ENCODE data around the gene EPB41L2. TPM values are rescaled to one million over a fixed set of nuclear protein-coding genes. Genes with fewer than 3 reads are reported as not detected.
"Not testable (repeated sequence)": the region's sequence is repeated elsewhere in the genome, so short reads cannot be mapped to it uniquely, and the experiment has no call there.

Gene EPB41L2
- total RNA-seq, 1 experiment from 2014 or later: 181 TPM

DNA sequence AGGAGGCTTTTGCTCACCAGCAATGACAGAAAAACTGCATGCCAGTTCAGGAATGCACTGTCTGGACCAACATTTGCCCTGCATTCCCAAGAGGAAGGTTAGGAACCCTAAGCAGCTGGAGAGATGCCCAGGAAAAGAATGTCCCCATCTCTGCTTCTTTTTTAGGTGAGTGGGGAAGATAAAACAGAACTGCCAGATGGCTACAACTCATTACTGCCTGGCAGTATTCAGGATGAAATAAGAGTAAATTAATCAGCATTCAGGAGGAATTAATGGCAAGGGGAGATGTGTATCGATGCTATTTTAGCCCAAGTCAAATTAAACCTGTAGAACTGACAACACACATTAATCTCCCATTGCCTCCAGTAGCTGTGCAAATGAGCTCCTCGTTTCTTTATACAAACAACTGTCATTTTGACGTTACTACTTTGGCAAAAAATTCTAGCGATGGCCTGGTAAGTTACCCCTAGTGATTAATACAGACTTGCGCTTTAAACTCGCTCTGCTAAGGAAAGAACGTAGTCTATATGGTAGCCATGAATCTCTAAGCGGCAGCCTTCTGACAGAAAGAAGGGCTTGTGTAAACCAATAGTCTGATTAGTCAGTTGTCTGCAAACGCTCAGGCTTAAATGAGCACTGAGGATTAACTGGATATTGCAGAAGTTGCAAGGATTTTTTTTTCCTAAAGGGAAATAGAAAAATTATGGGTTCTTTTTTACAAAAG, 252.6 kb downstream of the EPB41L2 start:
- Histone ChIP-seq H3K4me3 (ENCODE audit: low read depth, low read length, poor library complexity, severe bottlenecking) (no peak overlapping the region), H3K36me3 (ENCODE audit: insufficient read depth, low read length, poor library complexity, severe bottlenecking) (no peaks in the 10 kb centered on the region), H3K27ac (ENCODE audit: low read depth, low read length, poor library complexity, severe bottlenecking) (no peak overlapping the region), H3K27me3 (replicated peaks; ENCODE audit: insufficient read depth, low read depth, low read length, poor library complexity) (no peaks in the 10 kb centered on the region), H3K4me1 (ENCODE audit: insufficient read depth, low read length, poor library complexity, severe bottlenecking) (no peaks in the 10 kb centered on the region), H3K9me3 (ENCODE audit: low read depth, low read length, poor library complexity, severe bottlenecking) (no peaks in the 10 kb centered on the region)
- CTCF ChIA-PET: no interaction called here
- POLR2A ChIA-PET (ENCODE audit: low non-redundant PET): no interaction called here
- no peak for DNase-seq (ENCODE audit: low spot score)
- TF ChIP-seq, protein P1, sequence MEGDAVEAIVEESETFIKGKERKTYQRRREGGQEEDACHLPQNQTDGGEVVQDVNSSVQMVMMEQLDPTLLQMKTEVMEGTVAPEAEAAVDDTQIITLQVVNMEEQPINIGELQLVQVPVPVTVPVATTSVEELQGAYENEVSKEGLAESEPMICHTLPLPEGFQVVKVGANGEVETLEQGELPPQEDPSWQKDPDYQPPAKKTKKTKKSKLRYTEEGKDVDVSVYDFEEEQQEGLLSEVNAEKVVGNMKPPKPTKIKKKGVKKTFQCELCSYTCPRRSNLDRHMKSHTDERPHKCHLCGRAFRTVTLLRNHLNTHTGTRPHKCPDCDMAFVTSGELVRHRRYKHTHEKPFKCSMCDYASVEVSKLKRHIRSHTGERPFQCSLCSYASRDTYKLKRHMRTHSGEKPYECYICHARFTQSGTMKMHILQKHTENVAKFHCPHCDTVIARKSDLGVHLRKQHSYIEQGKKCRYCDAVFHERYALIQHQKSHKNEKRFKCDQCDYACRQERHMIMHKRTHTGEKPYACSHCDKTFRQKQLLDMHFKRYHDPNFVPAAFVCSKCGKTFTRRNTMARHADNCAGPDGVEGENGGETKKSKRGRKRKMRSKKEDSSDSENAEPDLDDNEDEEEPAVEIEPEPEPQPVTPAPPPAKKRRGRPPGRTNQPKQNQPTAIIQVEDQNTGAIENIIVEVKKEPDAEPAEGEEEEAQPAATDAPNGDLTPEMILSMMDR (conservative IDR thresholded peaks at IDR 0.05; ENCODE audit: low read depth, low read length): no peak
- TF ChIP-seq EZH2 (IDR thresholded peaks at IDR 0.05; ENCODE audit: borderline replicate concordance, low read depth, low read length, poor library complexity, severe bottlenecking): no peak
- no TSS peak for BruUV-seq (replicated peaks)
- intact Hi-C loops (cut with micrococcal nuclease; ENCODE audit: unreplicated experiment): no loop called here

DNA sequence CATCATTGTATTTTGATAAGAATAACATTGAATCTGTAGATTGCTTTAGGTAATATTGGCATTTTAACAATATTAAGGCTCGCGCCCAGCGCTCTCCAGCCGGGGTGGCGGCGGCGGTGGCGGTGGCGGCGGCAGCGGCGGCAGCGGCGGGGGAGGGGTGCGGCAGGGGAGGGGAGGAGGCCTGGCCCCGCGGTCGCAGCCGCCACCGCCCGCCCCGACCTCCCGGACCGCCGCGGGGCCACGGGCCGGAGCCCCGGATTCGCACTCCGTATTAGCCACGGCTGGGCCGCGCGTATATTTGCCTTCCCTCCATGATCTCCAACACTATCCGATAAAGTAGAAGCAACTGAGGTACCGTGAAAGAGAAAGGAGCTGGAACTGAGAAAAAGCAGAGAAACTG, 261.7 kb downstream of the EPB41L2 start:
- H3K4me3 ChIP-seq (ENCODE audit: low read depth, low read length, poor library complexity, severe bottlenecking); intact Hi-C loops (cut with micrococcal nuclease; ENCODE audit: unreplicated experiment); DNase-seq (ENCODE audit: low spot score); CTCF ChIA-PET; H3K4me1 ChIP-seq (ENCODE audit: insufficient read depth, low read length, poor library complexity, severe bottlenecking); POLR2A ChIA-PET (ENCODE audit: low non-redundant PET); H3K27ac ChIP-seq (ENCODE audit: low read depth, low read length, poor library complexity, severe bottlenecking); H3K9me3 ChIP-seq (ENCODE audit: low read depth, low read length, poor library complexity, severe bottlenecking); H3K27me3 ChIP-seq (replicated peaks; ENCODE audit: insufficient read depth, low read depth, low read length, poor library complexity); BruUV-seq (replicated peaks); H3K36me3 ChIP-seq (ENCODE audit: insufficient read depth, low read length, poor library complexity, severe bottlenecking): not testable (repeated sequence)

DNA sequence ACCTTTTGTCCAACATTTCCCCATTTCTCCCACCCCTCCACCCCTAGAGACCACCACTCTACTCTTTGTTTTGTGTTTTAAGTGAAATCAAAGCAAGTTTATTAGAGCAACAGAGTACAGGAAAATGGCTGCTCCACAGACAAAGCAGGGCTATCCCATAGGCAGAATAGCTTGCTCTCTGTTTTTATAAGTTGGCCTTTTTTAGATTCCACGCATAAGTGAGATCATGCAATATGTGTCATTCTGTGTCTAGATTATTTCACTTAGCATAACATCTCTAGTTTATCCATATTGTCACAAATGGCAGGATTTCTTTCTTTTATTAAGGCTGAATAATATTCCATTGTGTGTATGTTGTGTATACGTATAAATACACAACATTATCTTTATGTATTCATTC, 266.0 kb downstream of the EPB41L2 start:
- CTCF ChIA-PET: no interaction called here

More for the DNA sequence above, 266.0 kb downstream of the EPB41L2 start:
- Histone ChIP-seq H3K4me1 (ENCODE audit: insufficient read depth, low read length, poor library complexity, severe bottlenecking) (no peaks in the 10 kb centered on the region), H3K9me3 (ENCODE audit: low read depth, low read length, poor library complexity, severe bottlenecking) (no peaks in the 10 kb centered on the region), H3K36me3 (ENCODE audit: insufficient read depth, low read length, poor library complexity, severe bottlenecking) (no peaks in the 10 kb centered on the region), H3K4me3 (ENCODE audit: low read depth, low read length, poor library complexity, severe bottlenecking) (no peak overlapping the region), H3K27me3 (replicated peaks; ENCODE audit: insufficient read depth, low read depth, low read length, poor library complexity) (no peaks in the 10 kb centered on the region), H3K27ac (ENCODE audit: low read depth, low read length, poor library complexity, severe bottlenecking) (no peak overlapping the region)
- DNase-seq (ENCODE audit: low spot score): no peak
- no peak for TF ChIP-seq EZH2 (IDR thresholded peaks at IDR 0.05; ENCODE audit: borderline replicate concordance, low read depth, low read length, poor library complexity, severe bottlenecking)
- TF ChIP-seq, protein P1 (conservative IDR thresholded peaks at IDR 0.05; ENCODE audit: low read depth, low read length): no peak
- POLR2A ChIA-PET (ENCODE audit: low non-redundant PET): no interaction called here
- BruUV-seq (replicated peaks): no TSS peak
- intact Hi-C loops (cut with micrococcal nuclease; ENCODE audit: unreplicated experiment): no loop called here
